CD14-positive monocyte (primary cell): ENCODE measurements around the gene DCP1A. TPM values are rescaled to one million over a fixed set of nuclear protein-coding genes. Genes with fewer than 3 reads are reported as not detected.

Source experiments
- DNase-seq, 3 donors: peaks; one replicate each; pipeline ENCODE4 v3.0.0-alpha.2; 2011 to 2022
- H2AFZ ChIP-seq: 2 replicates; pipeline ENCODE4 v1.6.0; 2012; ENCODE audit warnings: mild to moderate bottlenecking, low read depth, low read length, inconsistent platforms; ENCODE audit not compliant: insufficient read depth, poor library complexity, severe bottlenecking
- H3K27ac ChIP-seq, 2 donors: 1 replicate in 1 of 2; 2 replicates in 1 of 2; pipeline ENCODE4 v1.5.1; 2012 to 2013; ENCODE audit warnings: low read length in 2 of 2, control low read depth in 1 of 2, inconsistent platforms in 1 of 2, low read depth in 1 of 2, mild to moderate bottlenecking in 1 of 2
- H3K27me3 ChIP-seq, 2 donors: one replicate each; pipeline versions ENCODE4 v1.6.0 to v1.6.1; 2011 to 2013; ENCODE audit warnings: low read length in 2 of 2; ENCODE audit not compliant: control insufficient read depth in 2 of 2, insufficient read depth in 2 of 2
- H3K36me3 ChIP-seq, 2 donors: replicated peaks in 1 of 2; 1 replicate in 1 of 2; 2 replicates in 1 of 2; pipeline versions ENCODE4 v1.5.1 to v1.6.1; 2012 to 2013; ENCODE audit warnings: low read length in 2 of 2, control low read depth in 1 of 2, inconsistent platforms in 1 of 2, mild to moderate bottlenecking in 1 of 2; ENCODE audit not compliant: insufficient read depth in 2 of 2, control insufficient read depth in 1 of 2
- H3K4me1 ChIP-seq, 2 donors: 1 replicate in 1 of 2; 2 replicates in 1 of 2; pipeline versions ENCODE4 v1.5.1 to v1.6.1; 2012 to 2013; ENCODE audit warnings: low read length in 2 of 2, control low read depth in 1 of 2, inconsistent platforms in 1 of 2, mild to moderate bottlenecking in 1 of 2, moderate library complexity in 1 of 2; ENCODE audit not compliant: insufficient read depth in 2 of 2, control insufficient read depth in 1 of 2
- H3K4me2 ChIP-seq: replicated peaks from 2 replicates; pipeline ENCODE3; 2012; ENCODE audit warnings: low read length, moderate library complexity, mild to moderate bottlenecking; ENCODE audit not compliant: poor library complexity, severe bottlenecking; ENCODE audit errors: extremely low read depth
- H3K4me3 ChIP-seq, 3 experiments: fragments of 200-600 bp in 1 of 3; sonication (generic) in 1 of 3; replicated peaks in 1 of 3; 1 replicate in 2 of 3; 2 replicates in 1 of 3; pipeline ENCODE4 v1.5.1; 2011 to 2013; ENCODE audit warnings: low read length in 3 of 3, mild to moderate bottlenecking in 3 of 3, control low read depth in 2 of 3, low read depth in 2 of 3, inconsistent platforms in 1 of 3, moderate library complexity in 1 of 3
- H3K79me2 ChIP-seq: 2 replicates; pipeline ENCODE4 v1.6.0; 2012; ENCODE audit warnings: mild to moderate bottlenecking, control low read depth, inconsistent platforms, low read length, moderate library complexity; ENCODE audit not compliant: insufficient read depth
- H3K9ac ChIP-seq: 2 replicates; pipeline ENCODE4 v1.6.0; 2017; ENCODE audit warnings: low read length, mild to moderate bottlenecking; ENCODE audit not compliant: insufficient read depth, poor library complexity, severe bottlenecking
- H3K9me3 ChIP-seq, 2 donors: replicated peaks in 1 of 2; 1 replicate in 1 of 2; 2 replicates in 1 of 2; pipeline versions ENCODE4 v1.5.1 to v1.6.1; 2012 to 2013; ENCODE audit warnings: low read length in 2 of 2, control low read depth in 1 of 2; ENCODE audit not compliant: control insufficient read depth in 1 of 2, insufficient read depth in 1 of 2
- H4K20me1 ChIP-seq: 2 replicates; pipeline ENCODE4 v1.6.0; 2012; ENCODE audit warnings: mild to moderate bottlenecking, low read length, control low read depth, moderate library complexity; ENCODE audit not compliant: insufficient read depth
- H3K27ac Mint-ChIP-seq, 7 donors: one replicate each; pipeline ENCODE4 v1.8.0; 2020; ENCODE audit warnings: mild to moderate bottlenecking in 7 of 7, mixed read lengths in 7 of 7, moderate library complexity in 6 of 7, inconsistent platforms in 2 of 7
- H3K27me3 Mint-ChIP-seq, 3 donors: one replicate each; pipeline ENCODE4 v1.8.0; 2021 to 2022; ENCODE audit warnings: low read depth in 3 of 3, mild to moderate bottlenecking in 3 of 3, mixed read lengths in 3 of 3, moderate library complexity in 3 of 3, inconsistent platforms in 1 of 3
- H3K36me3 Mint-ChIP-seq, 2 donors: one replicate each; pipeline ENCODE4 v1.8.0; 2020; ENCODE audit warnings: mixed read lengths in 2 of 2, inconsistent platforms in 1 of 2, mild to moderate bottlenecking in 1 of 2
- H3K4me1 Mint-ChIP-seq: one replicate; pipeline ENCODE4 v1.8.0; 2020; ENCODE audit warnings: mild to moderate bottlenecking, mixed read lengths
- H3K4me3 Mint-ChIP-seq, 2 donors: one replicate each; pipeline ENCODE4 v1.8.0; 2020; ENCODE audit warnings: mild to moderate bottlenecking in 2 of 2, mixed read lengths in 2 of 2, moderate library complexity in 1 of 2
- H3K9me3 Mint-ChIP-seq, 7 donors: one replicate each; pipeline ENCODE4 v1.8.0; 2020 to 2022; ENCODE audit warnings: mixed read lengths in 7 of 7, mild to moderate bottlenecking in 6 of 7, moderate library complexity in 6 of 7, inconsistent platforms in 2 of 7
- CTCF ChIP-seq: fragments of 200-600 bp; IDR thresholded peaks from one replicate; pipeline ENCODE4 v1.8.0; 2022; ENCODE audit warnings: antibody characterized with exemption, mild to moderate bottlenecking
- WGBS: methylation state at CpG from one replicate; pipeline ENCODE4 v1.1.5; 2013; ENCODE audit warnings: missing lambda C conversion rate; ENCODE audit not compliant: insufficient coverage; 5-methylcytosine and 5-hydroxymethylcytosine counted together
- intact Hi-C, 2 donors: fragments of 100-400 bp; cut with micrococcal nuclease; formaldehyde crosslinking; loops; one replicate each; pipeline versions ENCODE4 v1.15.0 to v1.15.1; 2023
- polyA plus RNA-seq, 3 donors: library from polyadenylated mRNA; depleted of rRNA in 1 of 3; unstranded in 2 of 3; stranded (reverse) in 1 of 3; fragments of 300-500 nt in 2 of 3; fragments of >200 nt in 1 of 3; fragmentation: Illumina TruSeq in 2 of 3; gene quantifications; 1 replicate in 2 of 3; 2 replicates in 1 of 3; pipeline ENCODE4 v1.2.3, GENCODE V29; 2012 to 2021

Gene DCP1A
- polyA plus RNA-seq, 3 donors, result 11.9 to 25.4 (median 19.3) TPM

GRCh38 chr3:53379898-53380297, 32.6 kb upstream of the DCP1A start:
- H3K36me3 Mint-ChIP-seq, result no peaks in the 10 kb centered on the region
- intact Hi-C loops, result loop anchor here in 1 of 2 donors (5.0 kb wide), 1 partner anchor 327 kb away; no protein-coding TSS in a partner anchor

GRCh38 chr3:53377794-53378193, 30.5 kb upstream of the DCP1A start:
- Histone ChIP-seq H3K9me3 (no peaks in the 10 kb centered on the region), H3K9ac (no peak overlapping the region), H3K79me2 (no peaks in the 10 kb centered on the region), H3K36me3 (no peaks in the 10 kb centered on the region), H3K4me2 (no peak overlapping the region), H2AFZ (no peak overlapping the region), H3K27ac (no peak overlapping the region), H3K4me3 (no peak overlapping the region), H3K27me3 (peaks cover 8 to 9% of the 10 kb centered on the region in 2 donors), H3K4me1 (no peaks in the 10 kb centered on the region), H4K20me1 (no peaks in the 10 kb centered on the region)
- peaks cover 0 to 2% (median 0%) of the 10 kb centered on the region in 7 donors for H3K9me3 Mint-ChIP-seq
- peaks cover 10 to 18% (median 12%) of the 10 kb centered on the region in 3 donors for H3K27me3 Mint-ChIP-seq
- WGBS, result 36% methylated on average over 3 of the region's 4 CpGs
- no peaks in the 10 kb centered on the region for H3K36me3 Mint-ChIP-seq
- no peak overlapping the region for H3K27ac Mint-ChIP-seq
- no peak for DNase-seq
- H3K4me1 Mint-ChIP-seq, result peaks cover 1% of the 10 kb centered on the region
- H3K4me3 Mint-ChIP-seq, result no peak overlapping the region
- intact Hi-C loops, result loop anchor here in 1 of 2 donors (5.0 kb wide), 1 partner anchor 330 kb away; no protein-coding TSS in a partner anchor
- no peak for TF ChIP-seq CTCF

More at GRCh38 chr3:53379898-53380297, 32.6 kb upstream of the DCP1A start:
- H3K9me3 ChIP-seq, result no peaks in the 10 kb centered on the region
- no peak overlapping the region for H3K4me3 ChIP-seq
- Mint-ChIP-seq H3K27me3 (peaks cover 12 to 21% (median 13%) of the 10 kb centered on the region in 3 donors), H3K27ac (no peak overlapping the region), H3K4me3 (no peak overlapping the region), H3K4me1 (no peaks in the 10 kb centered on the region), H3K9me3 (peaks cover 0 to 2% (median 0%) of the 10 kb centered on the region in 7 donors)
- H3K79me2 ChIP-seq, result no peaks in the 10 kb centered on the region
- H3K36me3 ChIP-seq, result no peaks in the 10 kb centered on the region
- no peak for TF ChIP-seq CTCF
- H4K20me1 ChIP-seq, result no peaks in the 10 kb centered on the region
- H3K27ac ChIP-seq, result no peak overlapping the region
- DNase-seq, result no peak
- WGBS, result 100% methylated on average over 1 of the region's 1 CpG
- no peak overlapping the region for H3K9ac ChIP-seq
- no peaks in the 10 kb centered on the region for H3K4me1 ChIP-seq
- H3K27me3 ChIP-seq, result peaks cover 8 to 9% of the 10 kb centered on the region in 2 donors
- no peak overlapping the region for H2AFZ ChIP-seq
- H3K4me2 ChIP-seq, result no peak overlapping the region
